Measurements from ENCODE around the gene BCR. TPM values are rescaled to one million over a fixed set of nuclear protein-coding genes. Genes with fewer than 3 reads are reported as not detected.

BCR gene
- total RNA-seq (42.2 and 50.4 TPM in 2 replicates), polyA plus RNA-seq (38.8 and 41.3 TPM in 2 replicates)

DNA sequence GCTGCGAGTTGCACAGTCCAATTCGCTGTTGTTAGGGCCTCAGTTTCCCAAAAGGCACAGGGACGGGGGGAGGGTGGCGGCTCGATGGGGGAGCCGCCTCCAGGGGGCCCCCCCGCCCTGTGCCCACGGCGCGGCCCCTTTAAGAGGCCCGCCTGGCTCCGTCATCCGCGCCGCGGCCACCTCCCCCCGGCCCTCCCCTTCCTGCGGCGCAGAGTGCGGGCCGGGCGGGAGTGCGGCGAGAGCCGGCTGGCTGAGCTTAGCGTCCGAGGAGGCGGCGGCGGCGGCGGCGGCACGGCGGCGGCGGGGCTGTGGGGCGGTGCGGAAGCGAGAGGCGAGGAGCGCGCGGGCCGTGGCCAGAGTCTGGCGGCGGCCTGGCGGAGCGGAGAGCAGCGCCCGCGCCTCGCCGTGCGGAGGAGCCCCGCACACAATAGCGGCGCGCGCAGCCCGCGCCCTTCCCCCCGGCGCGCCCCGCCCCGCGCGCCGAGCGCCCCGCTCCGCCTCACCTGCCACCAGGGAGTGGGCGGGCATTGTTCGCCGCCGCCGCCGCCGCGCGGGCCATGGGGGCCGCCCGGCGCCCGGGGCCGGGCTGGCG lies at the start of gene BCR:
BCR (plus strand) TSS at position 209 of the 592 bp plus-strand sequence. CDS start 452 bp downstream, outside the sequence.
- H3K4me1 ChIP-seq (ENCODE audit: insufficient read depth): peaks cover 51% of the 10 kb centered on the region
- H3K9me2 ChIP-seq (replicated peaks; ENCODE audit: insufficient read depth): no peaks in the 10 kb centered on the region
- no peaks in the 10 kb centered on the region for H3K9me3 ChIP-seq (ENCODE audit: low read depth)
- H3K4me2 ChIP-seq: peak within 1 kb of the TSS; percentile 97
- 2% methylated on average over 6 of the region's 88 CpGs for WGBS (ENCODE audit: low lambda C conversion rate, missing lambda C conversion rate)
- TF ChIP-seq, protein P1, sequence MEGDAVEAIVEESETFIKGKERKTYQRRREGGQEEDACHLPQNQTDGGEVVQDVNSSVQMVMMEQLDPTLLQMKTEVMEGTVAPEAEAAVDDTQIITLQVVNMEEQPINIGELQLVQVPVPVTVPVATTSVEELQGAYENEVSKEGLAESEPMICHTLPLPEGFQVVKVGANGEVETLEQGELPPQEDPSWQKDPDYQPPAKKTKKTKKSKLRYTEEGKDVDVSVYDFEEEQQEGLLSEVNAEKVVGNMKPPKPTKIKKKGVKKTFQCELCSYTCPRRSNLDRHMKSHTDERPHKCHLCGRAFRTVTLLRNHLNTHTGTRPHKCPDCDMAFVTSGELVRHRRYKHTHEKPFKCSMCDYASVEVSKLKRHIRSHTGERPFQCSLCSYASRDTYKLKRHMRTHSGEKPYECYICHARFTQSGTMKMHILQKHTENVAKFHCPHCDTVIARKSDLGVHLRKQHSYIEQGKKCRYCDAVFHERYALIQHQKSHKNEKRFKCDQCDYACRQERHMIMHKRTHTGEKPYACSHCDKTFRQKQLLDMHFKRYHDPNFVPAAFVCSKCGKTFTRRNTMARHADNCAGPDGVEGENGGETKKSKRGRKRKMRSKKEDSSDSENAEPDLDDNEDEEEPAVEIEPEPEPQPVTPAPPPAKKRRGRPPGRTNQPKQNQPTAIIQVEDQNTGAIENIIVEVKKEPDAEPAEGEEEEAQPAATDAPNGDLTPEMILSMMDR (IDR thresholded peaks at IDR 0.05; ENCODE audit: poor library complexity): no peak
- TF ChIP-seq EZH2 (IDR thresholded peaks at IDR 0.05; ENCODE audit: borderline replicate concordance) (no peak), EZH2phosphoT487 (IDR thresholded peaks at IDR 0.05; ENCODE audit: low read depth, severe bottlenecking, unreplicated experiment) (no peak)
- peaks cover 42% of the 10 kb centered on the region for H4K20me1 ChIP-seq (ENCODE audit: insufficient read depth, poor library complexity, severe bottlenecking)
- H2AFZ ChIP-seq: peak within 1 kb of the TSS; percentile 84
- DNase-seq (ENCODE audit: low spot score): peak; percentile 90
- no peaks in the 10 kb centered on the region for H3K27me3 ChIP-seq
- H3K79me2 ChIP-seq: peaks cover 43% of the 10 kb centered on the region
- H3K4me3 ChIP-seq: peak within 1 kb of the TSS; percentile 82
- H3K36me3 ChIP-seq (replicated peaks; ENCODE audit: insufficient read depth, low read depth): no peaks in the 10 kb centered on the region
- H3K27ac ChIP-seq: peak within 1 kb of the TSS; percentile 90

DNA sequence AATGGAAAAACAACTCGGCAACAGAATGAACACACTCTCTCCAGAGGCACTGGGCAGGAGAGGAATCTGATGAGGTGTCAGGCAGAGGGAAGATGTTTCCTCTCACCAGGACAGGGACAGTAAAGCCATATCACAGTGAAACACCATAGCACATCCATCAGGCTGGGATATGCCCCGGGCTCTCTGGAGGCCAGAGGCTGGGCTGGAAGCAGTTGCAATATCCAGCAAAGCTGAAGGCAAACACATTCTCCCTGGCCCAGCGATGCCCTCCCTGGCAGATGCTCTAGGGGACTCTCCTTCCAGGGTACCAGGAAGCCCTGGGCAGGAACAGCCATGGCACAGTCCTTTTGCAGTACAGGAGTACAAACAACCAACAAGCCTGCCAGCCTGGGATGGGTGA lies 49.6 kb upstream of the BCR start:
- Histone ChIP-seq H3K4me2 (no peak overlapping the region), H4K20me1 (ENCODE audit: insufficient read depth, poor library complexity, severe bottlenecking) (no peaks in the 10 kb centered on the region), H3K27me3 (no peaks in the 10 kb centered on the region), H3K9me3 (ENCODE audit: low read depth) (no peaks in the 10 kb centered on the region), H3K27ac (no peak overlapping the region), H3K4me3 (no peak overlapping the region), H2AFZ (no peak overlapping the region), H3K36me3 (replicated peaks; ENCODE audit: insufficient read depth, low read depth) (no peaks in the 10 kb centered on the region), H3K79me2 (no peaks in the 10 kb centered on the region), H3K4me1 (ENCODE audit: insufficient read depth) (no peaks in the 10 kb centered on the region), H3K9me2 (replicated peaks; ENCODE audit: insufficient read depth) (no peaks in the 10 kb centered on the region)
- DNase-seq (ENCODE audit: low spot score): no peak
- 67% methylated on average over 3 of the region's 3 CpGs for WGBS (ENCODE audit: low lambda C conversion rate, missing lambda C conversion rate)
- TF ChIP-seq EZH2 (IDR thresholded peaks at IDR 0.05; ENCODE audit: borderline replicate concordance) (no peak), EZH2phosphoT487 (IDR thresholded peaks at IDR 0.05; ENCODE audit: low read depth, severe bottlenecking, unreplicated experiment) (no peak)
- TF ChIP-seq, protein P1 (IDR thresholded peaks at IDR 0.05; ENCODE audit: poor library complexity): no peak

DNA sequence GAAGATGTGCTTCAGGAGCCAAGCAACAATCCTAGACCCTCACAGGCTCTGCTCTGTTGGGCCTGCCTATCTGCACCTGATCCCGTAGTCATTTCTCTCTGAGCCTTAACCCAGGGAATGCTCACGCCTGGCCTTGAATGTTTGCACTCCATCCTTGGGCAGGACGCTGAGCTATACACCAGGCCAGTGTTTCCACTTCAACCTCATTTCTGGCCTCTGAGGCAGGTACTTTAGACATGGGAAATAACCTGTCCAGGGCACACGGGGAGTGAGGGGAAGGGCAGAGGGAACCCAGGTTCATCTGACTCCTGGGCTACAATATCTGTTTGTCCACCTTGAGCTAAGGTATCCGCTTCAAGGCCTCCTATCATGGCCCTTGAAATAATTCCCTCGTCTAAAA lies 48.4 kb upstream of the BCR start:
- Histone ChIP-seq H3K79me2 (no peaks in the 10 kb centered on the region), H3K9me2 (replicated peaks; ENCODE audit: insufficient read depth) (no peaks in the 10 kb centered on the region), H4K20me1 (ENCODE audit: insufficient read depth, poor library complexity, severe bottlenecking) (no peaks in the 10 kb centered on the region), H3K36me3 (replicated peaks; ENCODE audit: insufficient read depth, low read depth) (no peaks in the 10 kb centered on the region), H3K4me2 (no peak overlapping the region), H2AFZ (no peak overlapping the region), H3K27ac (no peak overlapping the region), H3K27me3 (no peaks in the 10 kb centered on the region), H3K4me3 (no peak overlapping the region), H3K9me3 (ENCODE audit: low read depth) (no peaks in the 10 kb centered on the region), H3K4me1 (ENCODE audit: insufficient read depth) (no peaks in the 10 kb centered on the region)
- DNase-seq (ENCODE audit: low spot score): no peak
- TF ChIP-seq EZH2phosphoT487 (IDR thresholded peaks at IDR 0.05; ENCODE audit: low read depth, severe bottlenecking, unreplicated experiment): no peak
- WGBS (ENCODE audit: low lambda C conversion rate, missing lambda C conversion rate): 74% methylated on average over 6 of the region's 6 CpGs

DNA sequence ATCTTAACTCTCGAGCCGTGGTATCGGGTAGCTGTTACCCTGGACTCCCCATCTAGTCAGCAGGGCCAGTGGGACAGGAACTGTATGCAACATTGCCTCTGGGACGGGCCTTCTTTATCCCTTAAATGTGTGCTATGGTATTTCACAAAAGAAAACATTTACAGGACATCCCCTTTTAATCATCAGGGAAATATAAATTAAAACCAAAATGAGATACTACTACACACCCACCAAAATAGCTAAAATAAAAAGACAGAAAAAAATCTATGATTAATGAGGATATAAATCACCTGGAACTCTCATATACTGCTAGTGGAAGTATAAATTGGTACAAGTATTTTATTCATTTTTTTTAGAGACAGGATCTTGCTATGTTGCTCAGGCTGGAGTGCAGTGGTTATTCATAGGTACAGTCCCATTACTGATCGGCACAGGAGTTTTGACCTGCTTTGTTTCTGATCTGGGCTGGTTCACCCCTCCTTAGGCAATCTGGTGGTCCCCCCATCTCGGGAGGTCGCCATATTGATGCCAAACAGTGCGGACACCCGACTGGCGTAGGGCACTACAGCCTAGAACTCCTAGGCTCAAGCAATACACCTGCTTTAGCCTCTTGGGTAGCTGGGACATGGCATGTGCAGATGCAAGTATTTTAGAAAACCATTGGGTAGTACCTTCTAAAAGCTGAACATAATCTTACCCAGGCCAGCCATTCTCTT lies 47.8 kb upstream of the BCR start:
- Histone ChIP-seq H3K27me3 (no peaks in the 10 kb centered on the region), H3K36me3 (replicated peaks; ENCODE audit: insufficient read depth, low read depth) (no peaks in the 10 kb centered on the region), H3K4me2 (no peak overlapping the region), H3K79me2 (no peaks in the 10 kb centered on the region), H3K4me1 (ENCODE audit: insufficient read depth) (no peaks in the 10 kb centered on the region), H3K9me3 (ENCODE audit: low read depth) (no peaks in the 10 kb centered on the region), H2AFZ (no peak overlapping the region), H4K20me1 (ENCODE audit: insufficient read depth, poor library complexity, severe bottlenecking) (no peaks in the 10 kb centered on the region), H3K4me3 (no peak overlapping the region), H3K9me2 (replicated peaks; ENCODE audit: insufficient read depth) (no peaks in the 10 kb centered on the region), H3K27ac (no peak overlapping the region)
- 92% methylated on average over 10 of the region's 10 CpGs for WGBS (ENCODE audit: low lambda C conversion rate, missing lambda C conversion rate)
- no peak for DNase-seq (ENCODE audit: low spot score)
- TF ChIP-seq, protein P1 (IDR thresholded peaks at IDR 0.05; ENCODE audit: poor library complexity): no peak
- TF ChIP-seq EZH2 (IDR thresholded peaks at IDR 0.05; ENCODE audit: borderline replicate concordance) (no peak), EZH2phosphoT487 (IDR thresholded peaks at IDR 0.05; ENCODE audit: low read depth, severe bottlenecking, unreplicated experiment) (no peak)

All from hepatocyte (in vitro differentiated cells).